GM10248 (cell line): ENCODE measurements around the gene MYPN.

ENCODE experiments used
- CTCF ChIA-PET: fragments of 300-600 bp; sonication (Branson Sonifier 250); formaldehyde crosslinking; extraction: SDS; loops from one replicate; lab custom pipeline; 2021; ENCODE audit warnings: antibody characterized with exemption; lab: Yijun Ruan, JAX
- POLR2A ChIA-PET: fragments of 350-650 bp; sonication (Branson Sonifier 250); formaldehyde crosslinking; extraction: SDS; loops from one replicate; lab custom pipeline; 2020; ENCODE audit warnings: antibody characterized with exemption; lab: Yijun Ruan, JAX
- DNase-seq: peaks from one replicate; pipeline ENCODE4 v3.0.0; 2012; ENCODE audit errors: extremely low spot score
- TF ChIP-seq, protein P1 (sequence below): IDR thresholded peaks from 2 replicates; pipeline ENCODE4 v1.5.1; 2012; ENCODE audit warnings: mild to moderate bottlenecking, low read depth; ENCODE audit errors: extremely low read depth, missing control alignments, control extremely low read depth

MYPN gene

GRCh38 chr10:68090586-68090985, 18.7 kb upstream of the MYPN start:
- DNase-seq, result no peak
- TF ChIP-seq, protein P1, sequence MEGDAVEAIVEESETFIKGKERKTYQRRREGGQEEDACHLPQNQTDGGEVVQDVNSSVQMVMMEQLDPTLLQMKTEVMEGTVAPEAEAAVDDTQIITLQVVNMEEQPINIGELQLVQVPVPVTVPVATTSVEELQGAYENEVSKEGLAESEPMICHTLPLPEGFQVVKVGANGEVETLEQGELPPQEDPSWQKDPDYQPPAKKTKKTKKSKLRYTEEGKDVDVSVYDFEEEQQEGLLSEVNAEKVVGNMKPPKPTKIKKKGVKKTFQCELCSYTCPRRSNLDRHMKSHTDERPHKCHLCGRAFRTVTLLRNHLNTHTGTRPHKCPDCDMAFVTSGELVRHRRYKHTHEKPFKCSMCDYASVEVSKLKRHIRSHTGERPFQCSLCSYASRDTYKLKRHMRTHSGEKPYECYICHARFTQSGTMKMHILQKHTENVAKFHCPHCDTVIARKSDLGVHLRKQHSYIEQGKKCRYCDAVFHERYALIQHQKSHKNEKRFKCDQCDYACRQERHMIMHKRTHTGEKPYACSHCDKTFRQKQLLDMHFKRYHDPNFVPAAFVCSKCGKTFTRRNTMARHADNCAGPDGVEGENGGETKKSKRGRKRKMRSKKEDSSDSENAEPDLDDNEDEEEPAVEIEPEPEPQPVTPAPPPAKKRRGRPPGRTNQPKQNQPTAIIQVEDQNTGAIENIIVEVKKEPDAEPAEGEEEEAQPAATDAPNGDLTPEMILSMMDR, result no peak
- CTCF ChIA-PET, result interaction anchor here (1.0 to 1.2 kb wide), 2 partner anchors 31 to 235 kb away, joined by 4 to 5 read pairs; no protein-coding TSS in a partner anchor
- POLR2A ChIA-PET, result no interaction called here

DNA sequence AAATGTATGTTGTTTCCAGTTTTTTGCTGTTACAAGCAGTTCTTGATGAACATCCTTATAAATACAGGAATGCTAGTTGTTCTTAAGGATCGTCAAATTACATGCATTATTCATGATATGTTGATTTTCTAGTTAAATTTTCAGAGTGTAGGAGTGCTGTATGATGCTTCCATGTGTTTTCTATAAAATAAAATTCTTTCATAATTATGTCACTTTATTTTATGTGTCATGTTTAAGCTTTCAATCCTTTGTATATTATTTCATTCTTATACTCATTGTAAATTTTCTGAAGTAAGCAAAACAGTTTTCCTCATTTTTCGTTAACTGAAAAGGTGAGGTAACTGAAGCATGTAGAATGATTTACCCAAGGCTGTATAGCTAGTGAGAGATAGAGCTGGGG, 16.8 kb upstream of the MYPN start:
- TF ChIP-seq, protein P1, result no peak
- CTCF ChIA-PET, result no interaction called here
- POLR2A ChIA-PET, result no interaction called here
- DNase-seq, result no peak

DNA sequence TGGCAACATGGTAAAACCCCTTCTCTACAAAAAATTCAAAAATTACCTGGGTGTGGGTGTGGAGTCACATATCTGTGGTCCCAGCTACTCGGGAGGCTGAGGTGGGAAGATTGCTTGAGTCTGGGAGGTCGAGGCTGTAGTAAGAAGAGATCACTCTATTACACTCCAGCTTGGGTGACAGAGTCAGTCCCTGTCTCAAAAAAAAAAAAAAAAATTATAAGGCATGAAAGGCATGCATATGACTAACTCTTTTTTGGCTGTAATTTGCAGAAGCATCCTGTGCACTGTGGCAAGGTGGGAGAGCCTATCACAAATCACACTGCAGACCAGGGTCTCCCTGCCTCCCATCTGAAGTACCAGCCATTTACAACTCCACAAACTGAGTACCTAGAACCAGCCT, 14.1 kb upstream of the MYPN start:
- ChIA-PET CTCF (no interaction called here), POLR2A (no interaction called here)

DNA sequence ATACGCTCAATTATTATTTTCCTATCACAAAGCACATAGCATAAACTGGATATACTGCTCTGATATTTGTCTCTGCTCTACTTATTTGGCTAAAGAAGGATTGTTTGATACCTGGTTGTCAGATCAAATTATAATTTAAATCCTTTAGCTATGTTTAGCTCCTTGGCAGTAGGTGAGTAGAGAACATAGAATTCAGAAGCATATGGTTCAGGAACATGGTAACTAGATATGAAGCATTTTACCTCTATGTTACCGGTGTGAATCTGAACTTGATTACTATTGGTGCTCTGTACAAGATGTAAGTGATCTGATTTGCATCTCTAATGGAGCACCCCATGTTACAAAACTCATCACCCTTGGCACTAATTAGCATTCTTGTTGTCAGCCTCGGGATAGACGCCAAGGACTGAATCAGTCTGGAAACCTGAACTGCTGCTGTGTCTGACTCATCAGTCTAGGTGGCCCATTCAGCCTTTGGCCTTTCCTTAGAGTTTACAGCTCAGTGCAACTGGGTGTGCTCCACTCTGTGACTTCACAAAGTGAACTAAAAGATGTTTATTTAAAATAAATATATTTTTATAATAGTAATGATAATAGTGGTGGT, 12.3 kb upstream of the MYPN start:
- POLR2A ChIA-PET, result no interaction called here
- CTCF ChIA-PET, result interaction anchor here (1.9 kb wide), 1 partner anchor 242 kb away, joined by 4 read pairs; no protein-coding TSS in a partner anchor
- TF ChIP-seq, protein P1, result no peak
- no peak for DNase-seq

More for the DNA sequence above, 14.1 kb upstream of the MYPN start:
- TF ChIP-seq, protein P1, result no peak
- no peak for DNase-seq

DNA sequence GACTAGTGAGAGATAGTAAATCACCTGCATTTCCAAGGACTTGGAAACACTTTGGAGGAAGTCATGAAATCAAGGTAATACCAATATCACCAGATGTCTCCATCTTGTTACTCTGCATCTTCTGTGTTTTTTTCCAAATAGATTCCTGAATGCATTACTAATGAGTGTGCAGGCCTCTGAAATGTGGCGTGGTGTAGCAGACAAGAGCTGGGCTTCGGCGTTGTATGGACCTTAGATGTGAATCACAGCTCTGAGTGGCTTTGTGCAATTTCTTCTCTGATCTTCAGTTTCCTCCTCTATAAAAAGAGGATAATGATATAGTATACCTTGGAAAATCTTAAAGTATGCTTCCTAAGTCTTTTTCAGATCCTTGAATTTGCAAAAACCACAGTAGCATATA, 9.6 kb upstream of the MYPN start:
- TF ChIP-seq, protein P1, result no peak
- no peak for DNase-seq
- POLR2A ChIA-PET, result no interaction called here
- CTCF ChIA-PET, result interaction anchor here (1.9 kb wide), 1 partner anchor 9 kb away, joined by 5 read pairs; the partner anchor contains the start of gene MYPN

GRCh38 chr10:68101066-68101465, 8.2 kb upstream of the MYPN start:
- ChIA-PET CTCF (interaction anchor here (0.8 to 1.4 kb wide), 5 partner anchors 8 to 55 kb away, joined by 3 to 4 read pairs (median 3); partner anchors contain the start of gene MYPN), POLR2A (no interaction called here)
- TF ChIP-seq, protein P1, result no peak
- DNase-seq, result no peak
